IMR-90 (cell line): ENCODE measurements around the gene LRRC14B.

ENCODE experiments used
- BHLHE40 ChIP-seq: fragments of 150-350 bp; IDR thresholded peaks from 2 replicates; pipeline ENCODE4 v1.6.1; 2016; ENCODE audit warnings: mild to moderate bottlenecking, low read depth, low read length
- CHD1 ChIP-seq: IDR thresholded peaks from 2 replicates; pipeline ENCODE4 v1.6.1; 2012; ENCODE audit warnings: low read depth, low read length, improper control_type of control experiment
- ELK1 ChIP-seq: fragments of 150-350 bp; IDR thresholded peaks from 2 replicates; pipeline ENCODE4 v1.6.1; 2016; ENCODE audit warnings: low read depth, mild to moderate bottlenecking, low read length, moderate library complexity, borderline replicate concordance
- MXI1 ChIP-seq: IDR thresholded peaks from 2 replicates; pipeline ENCODE4 v1.6.1; 2012; ENCODE audit warnings: low read depth, mild to moderate bottlenecking, low read length, moderate library complexity, borderline replicate concordance
- POLR2A ChIP-seq: IDR thresholded peaks from 2 replicates; pipeline ENCODE4 v1.6.1; 2012; ENCODE audit warnings: mild to moderate bottlenecking, low read depth, low read length
- RAD21 ChIP-seq: IDR thresholded peaks from 2 replicates; pipeline ENCODE4 v1.6.1; 2012; ENCODE audit warnings: low read length, improper control_type of control experiment
- RCOR1 ChIP-seq: IDR thresholded peaks from 2 replicates; pipeline ENCODE4 v1.6.1; 2012; ENCODE audit warnings: mild to moderate bottlenecking, low read length, improper control_type of control experiment; ENCODE audit not compliant: insufficient replicate concordance
- RFX5 ChIP-seq: IDR thresholded peaks from 2 replicates; pipeline ENCODE4 v1.8.0; 2012; ENCODE audit warnings: low read depth, mild to moderate bottlenecking, low read length, moderate library complexity
- SMC3 ChIP-seq: fragments of 150-350 bp; IDR thresholded peaks from 2 replicates; pipeline ENCODE4 v1.6.1; 2016; ENCODE audit warnings: low read depth, mild to moderate bottlenecking, antibody characterized with exemption, low read length, moderate library complexity
- TF ChIP-seq, protein P1 (sequence below): fragments of 150-350 bp; IDR thresholded peaks from 2 replicates; pipeline ENCODE4 v1.6.1; 2017; ENCODE audit warnings: mild to moderate bottlenecking, antibody characterized with exemption, low read length, low read depth
- TF ChIP-seq, protein P2 (sequence below): conservative IDR thresholded peaks from 2 replicates; pipeline ENCODE4 v1.5.1; 2012; ENCODE audit warnings: mild to moderate bottlenecking, low read depth, low read length, improper control_type of control experiment

- TF ChIP-seq, protein P1, sequence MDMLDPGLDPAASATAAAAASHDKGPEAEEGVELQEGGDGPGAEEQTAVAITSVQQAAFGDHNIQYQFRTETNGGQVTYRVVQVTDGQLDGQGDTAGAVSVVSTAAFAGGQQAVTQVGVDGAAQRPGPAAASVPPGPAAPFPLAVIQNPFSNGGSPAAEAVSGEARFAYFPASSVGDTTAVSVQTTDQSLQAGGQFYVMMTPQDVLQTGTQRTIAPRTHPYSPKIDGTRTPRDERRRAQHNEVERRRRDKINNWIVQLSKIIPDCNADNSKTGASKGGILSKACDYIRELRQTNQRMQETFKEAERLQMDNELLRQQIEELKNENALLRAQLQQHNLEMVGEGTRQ = no peak
- no peak for TF ChIP-seq SMC3
- TF ChIP-seq, protein P2, sequence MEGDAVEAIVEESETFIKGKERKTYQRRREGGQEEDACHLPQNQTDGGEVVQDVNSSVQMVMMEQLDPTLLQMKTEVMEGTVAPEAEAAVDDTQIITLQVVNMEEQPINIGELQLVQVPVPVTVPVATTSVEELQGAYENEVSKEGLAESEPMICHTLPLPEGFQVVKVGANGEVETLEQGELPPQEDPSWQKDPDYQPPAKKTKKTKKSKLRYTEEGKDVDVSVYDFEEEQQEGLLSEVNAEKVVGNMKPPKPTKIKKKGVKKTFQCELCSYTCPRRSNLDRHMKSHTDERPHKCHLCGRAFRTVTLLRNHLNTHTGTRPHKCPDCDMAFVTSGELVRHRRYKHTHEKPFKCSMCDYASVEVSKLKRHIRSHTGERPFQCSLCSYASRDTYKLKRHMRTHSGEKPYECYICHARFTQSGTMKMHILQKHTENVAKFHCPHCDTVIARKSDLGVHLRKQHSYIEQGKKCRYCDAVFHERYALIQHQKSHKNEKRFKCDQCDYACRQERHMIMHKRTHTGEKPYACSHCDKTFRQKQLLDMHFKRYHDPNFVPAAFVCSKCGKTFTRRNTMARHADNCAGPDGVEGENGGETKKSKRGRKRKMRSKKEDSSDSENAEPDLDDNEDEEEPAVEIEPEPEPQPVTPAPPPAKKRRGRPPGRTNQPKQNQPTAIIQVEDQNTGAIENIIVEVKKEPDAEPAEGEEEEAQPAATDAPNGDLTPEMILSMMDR = no peak
- no peak for TF ChIP-seq POLR2A
- no peak for TF ChIP-seq RAD21
- no peak for TF ChIP-seq BHLHE40
- no peak for TF ChIP-seq RCOR1
- no peak for TF ChIP-seq CHD1
- no peak for TF ChIP-seq MXI1
- no peak for TF ChIP-seq ELK1
- no peak for TF ChIP-seq RFX5
Observed at GRCh38 chr5:218457-219291, 27.4 kb downstream of the LRRC14B start.
